ENCODE data around the gene GGA2. TPM values are rescaled to one million over a fixed set of nuclear protein-coding genes. Genes with fewer than 3 reads are reported as not detected.

GGA2 gene
- total RNA-seq, 1 donor from 2014 or later, result 180 TPM

- H3K4me3 Mint-ChIP-seq, result no peak overlapping the region
- H3K36me3 ChIP-seq, result no peaks in the 10 kb centered on the region
- no peaks in the 10 kb centered on the region for H3K4me1 Mint-ChIP-seq
- H3K4me3 ChIP-seq, result no peak overlapping the region
- no peaks in the 10 kb centered on the region for H3K4me1 ChIP-seq
- no peaks in the 10 kb centered on the region for H3K27me3 ChIP-seq
- H3K27me3 Mint-ChIP-seq (ENCODE audit: insufficient read depth, low read depth), result no peaks in the 10 kb centered on the region
- H3K9me3 ChIP-seq (ENCODE audit: low read depth), result no peaks in the 10 kb centered on the region
- H3K79me2 ChIP-seq (ENCODE audit: low read depth), result no peaks in the 10 kb centered on the region
- no peaks in the 10 kb centered on the region for H3F3A ChIP-seq (ENCODE audit: low read depth)
- H3K9ac ChIP-seq, result no peak overlapping the region
- H3K27ac ChIP-seq, result no peak overlapping the region
- no peak overlapping the region for H3K27ac Mint-ChIP-seq
- no peak overlapping the region for H2AFZ ChIP-seq (replicated peaks)
- H3K36me3 Mint-ChIP-seq, result peaks cover 26% of the 10 kb centered on the region
- no peak for DNase-seq (ENCODE audit: low spot score)
- TF ChIP-seq EZH2 (IDR thresholded peaks at IDR 0.05) (no peak), CTCF (IDR thresholded peaks at IDR 0.05) (no peak), EZH2phosphoT487 (IDR thresholded peaks at IDR 0.05) (no peak)
- no peaks in the 10 kb centered on the region for H3K9me3 Mint-ChIP-seq
- H3K4me2 ChIP-seq, result no peak overlapping the region
- no peaks in the 10 kb centered on the region for H4K20me1 ChIP-seq (ENCODE audit: low read depth)
Observed at GRCh38 chr16:23520500-23520899, 10.2 kb upstream of the GGA2 start.

DNA sequence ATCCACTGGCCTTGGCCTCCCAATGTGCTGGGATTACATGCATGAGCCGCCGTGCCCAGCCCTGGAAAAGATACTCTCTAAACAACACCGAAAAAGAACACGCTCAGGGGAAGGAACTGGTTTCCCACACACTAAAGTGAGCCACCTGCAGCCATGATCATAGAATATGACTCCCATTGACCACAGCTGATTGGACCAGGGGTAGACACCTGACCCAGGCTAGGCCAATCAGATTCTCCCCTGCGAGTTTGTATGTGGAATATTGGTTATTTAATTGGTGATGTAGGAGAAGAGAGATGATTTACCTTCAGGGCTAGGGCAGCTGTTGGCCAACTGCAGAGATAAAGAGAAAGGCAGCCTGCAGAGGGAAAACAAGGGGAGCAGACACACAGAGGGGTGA is 9.0 kb upstream of the GGA2 start:
- H3K36me3 ChIP-seq, result no peaks in the 10 kb centered on the region
- no peaks in the 10 kb centered on the region for H3K9me3 Mint-ChIP-seq
- H3K4me1 ChIP-seq, result no peaks in the 10 kb centered on the region
- H3K27me3 Mint-ChIP-seq (ENCODE audit: insufficient read depth, low read depth), result no peaks in the 10 kb centered on the region
- H3K27ac Mint-ChIP-seq, result no peak overlapping the region
- DNase-seq (ENCODE audit: low spot score), result no peak
- H3K4me2 ChIP-seq, result no peak overlapping the region
- no peaks in the 10 kb centered on the region for H3K4me1 Mint-ChIP-seq
- no peaks in the 10 kb centered on the region for H3F3A ChIP-seq (ENCODE audit: low read depth)
- no peak overlapping the region for H3K27ac ChIP-seq
- no peaks in the 10 kb centered on the region for H3K27me3 ChIP-seq
- H2AFZ ChIP-seq (replicated peaks), result no peak overlapping the region
- TF ChIP-seq EZH2phosphoT487 (IDR thresholded peaks at IDR 0.05) (no peak), CTCF (IDR thresholded peaks at IDR 0.05) (no peak), EZH2 (IDR thresholded peaks at IDR 0.05) (no peak)
- H3K9me3 ChIP-seq (ENCODE audit: low read depth), result no peaks in the 10 kb centered on the region
- H3K4me3 Mint-ChIP-seq, result no peak overlapping the region
- H3K4me3 ChIP-seq, result no peak overlapping the region
- peaks cover 17% of the 10 kb centered on the region for H3K36me3 Mint-ChIP-seq
- no peaks in the 10 kb centered on the region for H4K20me1 ChIP-seq (ENCODE audit: low read depth)
- H3K79me2 ChIP-seq (ENCODE audit: low read depth), result no peaks in the 10 kb centered on the region
- H3K9ac ChIP-seq, result no peak overlapping the region

GRCh38 chr16:23518435-23518891 is 8.2 kb upstream of the GGA2 start:
- Mint-ChIP-seq H3K4me1 (no peaks in the 10 kb centered on the region), H3K4me3 (no peak overlapping the region), H3K36me3 (peaks cover 13% of the 10 kb centered on the region), H3K27ac (no peak overlapping the region), H3K9me3 (no peaks in the 10 kb centered on the region), H3K27me3 (ENCODE audit: insufficient read depth, low read depth) (no peaks in the 10 kb centered on the region)
- no peak overlapping the region for H2AFZ ChIP-seq (replicated peaks)
- no peaks in the 10 kb centered on the region for H4K20me1 ChIP-seq (ENCODE audit: low read depth)
- no peaks in the 10 kb centered on the region for H3K4me1 ChIP-seq
- no peaks in the 10 kb centered on the region for H3K36me3 ChIP-seq
- DNase-seq (ENCODE audit: low spot score), result no peak
- H3K27ac ChIP-seq, result no peak overlapping the region
- no peaks in the 10 kb centered on the region for H3K27me3 ChIP-seq
- no peaks in the 10 kb centered on the region for H3K9me3 ChIP-seq (ENCODE audit: low read depth)
- no peaks in the 10 kb centered on the region for H3K79me2 ChIP-seq (ENCODE audit: low read depth)
- H3F3A ChIP-seq (ENCODE audit: low read depth), result no peaks in the 10 kb centered on the region
- H3K9ac ChIP-seq, result no peak overlapping the region
- TF ChIP-seq EZH2phosphoT487 (IDR thresholded peaks at IDR 0.05), result no peak
- TF ChIP-seq EZH2 (IDR thresholded peaks at IDR 0.05), result no peak
- no peak for TF ChIP-seq CTCF (IDR thresholded peaks at IDR 0.05)
- no peak overlapping the region for H3K4me2 ChIP-seq
- H3K4me3 ChIP-seq, result no peak overlapping the region
